K562 (cell line): ENCODE measurements around the gene MYL9. TPM values are rescaled to one million over a fixed set of nuclear protein-coding genes. Genes with fewer than 3 reads are reported as not detected.

ENCODE experiments used
- CGGBP1 ChIP-seq: fragments of 250-450 bp; sonication (Bioruptor Pico); IDR thresholded peaks from 2 replicates; pipeline ENCODE4 v1.9.0; 2021; ENCODE audit warnings: mild to moderate bottlenecking
- CHD7 ChIP-seq: fragments of 200-600 bp; sonication (generic); IDR thresholded peaks from one replicate; pipeline ENCODE4 v1.6.1; 2012; ENCODE audit warnings: mild to moderate bottlenecking, low read depth, low read length, inconsistent platforms
- KDM1A ChIP-seq, 2 experiments: fragments of 450-650 bp; IDR thresholded peaks; 2 replicates each; pipeline ENCODE4 v1.6.1; 2016; ENCODE audit warnings: mild to moderate bottlenecking in 2 of 2
- MTA2 ChIP-seq: fragments of 450-650 bp; IDR thresholded peaks from 2 replicates; pipeline ENCODE4 v1.6.1; 2016; ENCODE audit warnings: low read depth
- PTRF ChIP-seq: fragments of 450-650 bp; IDR thresholded peaks from 2 replicates; pipeline ENCODE4 v1.6.1; 2016; ENCODE audit warnings: mild to moderate bottlenecking, missing genetic modification characterization, missing compliant biosample characterization
- RUNX1 ChIP-seq: sonication (generic); IDR thresholded peaks from 2 replicates; pipeline ENCODE4 v1.6.1; 2016; ENCODE audit warnings: antibody characterized with exemption, low read depth
- SMARCA5 ChIP-seq: fragments of 450-650 bp; IDR thresholded peaks from 2 replicates; pipeline ENCODE4 v1.6.1; 2016
- ZBTB17 ChIP-seq: fragments of 450-650 bp; formaldehyde crosslinking; IDR thresholded peaks from 2 replicates; pipeline ENCODE4 v1.4.0; 2020; ENCODE audit warnings: mild to moderate bottlenecking
- ZBTB26 ChIP-seq: fragments of 450-650 bp; formaldehyde crosslinking; IDR thresholded peaks from 2 replicates; pipeline ENCODE4 v1.4.0; 2022; ENCODE audit warnings: missing genetic modification characterization
- ZNF395 ChIP-seq: fragments of 200-800 bp; sonication (Bioruptor generic); IDR thresholded peaks from 2 replicates; pipeline ENCODE4 v1.6.1; 2017; ENCODE audit warnings: missing genetic modification characterization, missing compliant biosample characterization
- polyA plus RNA-seq, 8 experiments: library from polyadenylated mRNA; depleted of rRNA in 4 of 8; stranded (reverse) in 5 of 8; unstranded in 3 of 8; fragments of >200 nt; fragmentation: Nextera tagmentation in 2 of 8; fragmentation: Illumina TruSeq in 1 of 8; extraction: Ambion mirVana in 2 of 8; extraction: Trizol in 1 of 8; gene quantifications; 2 replicates each; pipeline versions ENCODE4 v1.2.1 to v1.2.3, GENCODE V29; 2011 to 2014; ENCODE audit warnings: inconsistent platforms in 1 of 8, missing spikeins in 1 of 8
- total RNA-seq, 7 experiments: library from RNA; depleted of rRNA in 6 of 7; stranded (reverse); fragments of >200 nt in 6 of 7; fragmentation: Illumina TruSeq in 2 of 7; extraction: Trizol in 2 of 7; gene quantifications; 2 replicates each; pipeline versions ENCODE4 v1.2.1 to v1.2.3, GENCODE V29; 2011 to 2021; ENCODE audit warnings: low replicate concordance in 1 of 7

The MYL9 gene
- total and polyA plus RNA-seq, 9 of the 15 experiments (the other 6 are each of a cell fraction or from before 2014, with no cell fraction given) = 0.11 to 3.2 (median 0.81) TPM; not detected in 1

GRCh38 chr20:36547186-36548005 is 6.1 kb downstream of the MYL9 start (continued):
- TF ChIP-seq ZNF395 (CRISPR knock-in tag) = no peak
- no peak for TF ChIP-seq ZBTB17
- TF ChIP-seq PTRF = no peak
- TF ChIP-seq ZBTB26 = no peak
- no peak for TF ChIP-seq CHD7
- TF ChIP-seq SMARCA5 = peak; percentile 71; the same call in 1 of the 2 replicates
- no peak for TF ChIP-seq MTA2
- no peak for TF ChIP-seq RUNX1
- TF ChIP-seq CGGBP1 = no peak
- peak; percentile 72 to 75 for TF ChIP-seq KDM1A (IDR thresholded peaks at IDR 0.05)
